HG03521 (cell line): ENCODE results near the gene MEGF11.

Experiments used
- ATAC-seq: cut with Tn5 transposase; IDR thresholded peaks from one replicate; pipeline ENCODE4 v1.9.1; 2021; ENCODE audit warnings: mild to moderate bottlenecking, moderate library complexity; ENCODE audit not compliant: unreplicated experiment

MEGF11 gene

DNA sequence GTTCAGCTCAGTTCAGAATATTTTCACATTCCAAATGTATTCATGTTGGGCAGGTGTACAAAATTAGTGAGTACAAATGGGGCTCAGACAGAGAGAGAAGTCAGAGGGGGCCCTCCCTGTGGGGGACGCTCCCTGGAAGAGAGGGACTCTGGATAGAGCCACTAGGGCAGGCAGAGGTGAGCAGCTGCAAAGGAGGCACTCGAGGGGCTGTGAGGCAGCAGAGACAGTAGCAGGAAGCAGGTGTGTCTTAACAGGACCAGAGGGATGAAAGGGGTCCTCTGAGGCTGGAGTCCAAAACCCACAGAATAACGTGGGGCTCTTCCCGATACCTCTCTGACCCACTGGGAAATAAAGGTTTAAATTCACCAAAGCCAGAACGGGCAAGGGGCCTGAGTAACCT, 127.1 kb downstream of the MEGF11 start:
- no peak for ATAC-seq

DNA sequence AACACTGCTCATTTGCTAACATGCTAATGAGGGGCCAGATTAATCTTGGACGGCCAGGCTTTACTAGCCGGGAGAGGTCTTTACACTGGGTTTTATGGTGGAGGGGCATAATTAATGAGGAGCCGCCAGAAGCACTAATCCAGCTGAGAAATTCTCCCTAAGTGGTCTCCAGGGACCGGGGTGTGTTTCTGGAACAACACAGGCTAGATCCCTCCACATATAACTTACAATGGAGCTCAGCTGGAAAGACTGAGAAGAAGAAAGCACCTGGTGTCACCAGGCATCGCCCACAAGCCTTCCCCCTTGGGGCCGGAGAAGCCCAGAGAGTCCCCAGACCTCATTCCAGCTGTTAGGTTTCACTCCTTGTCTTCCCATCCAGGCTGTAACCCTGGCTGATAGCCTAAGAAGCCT, 127.5 kb downstream of the MEGF11 start:
- ATAC-seq = no peak

- ATAC-seq = no peak
Measured at GRCh38 chr15:66124651-66125050, 128.9 kb downstream of the MEGF11 start.

DNA sequence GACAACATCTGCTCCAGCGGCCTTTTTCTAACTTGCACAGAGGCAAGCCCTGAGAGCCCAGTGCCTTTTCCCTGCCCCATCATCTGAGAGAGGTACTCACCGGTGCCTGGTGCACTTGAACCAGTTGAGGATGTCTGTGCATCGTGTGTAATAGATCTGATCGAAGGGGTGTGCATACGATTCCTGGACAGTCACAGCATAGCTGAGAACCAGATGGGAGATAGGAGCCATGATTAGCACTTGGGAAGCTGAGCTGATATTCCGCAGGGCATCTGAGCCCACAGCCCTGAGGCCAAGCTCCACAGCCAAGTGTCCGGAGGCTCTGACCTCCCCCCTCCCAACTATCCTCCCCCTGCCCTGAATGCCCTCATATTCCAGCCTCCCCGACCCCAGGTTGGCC, 129.8 kb downstream of the MEGF11 start:
- ATAC-seq = no peak

GRCh38 chr15:66120422-66120821, 133.1 kb downstream of the MEGF11 start:
- no peak for ATAC-seq

DNA sequence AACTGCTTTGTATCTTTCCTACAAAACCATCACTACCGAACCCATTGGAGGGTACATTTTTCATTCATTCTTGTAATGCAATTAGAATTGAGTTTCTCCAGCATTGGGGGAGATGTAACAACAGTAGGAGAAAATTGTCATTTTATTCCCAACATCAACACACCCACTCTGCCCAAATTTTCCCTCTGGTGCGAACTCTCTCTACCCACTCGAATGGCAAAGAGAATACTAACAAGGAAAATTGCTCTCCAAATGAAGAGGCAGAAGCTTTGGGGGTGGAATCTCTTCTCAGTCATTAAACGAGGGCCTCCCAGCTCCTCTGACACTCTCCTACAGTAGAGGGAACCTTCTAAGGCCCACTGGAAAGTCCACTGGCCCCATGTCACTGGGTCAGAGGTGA, 135.7 kb downstream of the MEGF11 start:
- no peak for ATAC-seq

GRCh38 chr15:66115568-66116206, 137.9 kb downstream of the MEGF11 start:
- no peak for ATAC-seq

DNA sequence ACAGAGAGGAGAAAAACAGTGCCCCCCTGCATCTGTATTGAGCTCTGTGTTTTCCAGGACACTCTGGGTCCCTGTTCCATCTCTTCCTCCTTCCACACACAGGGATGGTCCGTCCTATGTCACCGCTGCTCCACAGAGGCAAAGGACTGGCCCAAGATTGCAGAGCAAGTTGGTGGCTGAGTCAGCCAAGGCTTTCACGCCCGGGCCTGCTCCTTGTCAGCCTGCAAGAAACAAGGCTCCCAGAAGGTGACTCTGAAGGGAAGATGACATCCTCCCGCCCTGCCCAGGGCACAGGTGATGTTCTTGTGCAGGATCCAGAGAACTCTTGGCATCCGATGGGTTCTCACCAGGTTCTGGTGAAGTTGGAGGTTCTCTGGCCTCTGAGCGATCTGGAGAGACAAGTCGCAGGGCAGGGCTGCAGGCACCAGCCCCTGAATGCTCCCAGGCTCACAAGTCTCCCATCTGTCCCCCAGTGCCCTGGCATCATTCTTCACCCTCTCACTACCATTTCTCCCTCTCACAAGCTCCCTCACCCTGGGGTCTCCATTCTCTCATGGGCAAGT, 138.6 kb downstream of the MEGF11 start:
- ATAC-seq = no peak

DNA sequence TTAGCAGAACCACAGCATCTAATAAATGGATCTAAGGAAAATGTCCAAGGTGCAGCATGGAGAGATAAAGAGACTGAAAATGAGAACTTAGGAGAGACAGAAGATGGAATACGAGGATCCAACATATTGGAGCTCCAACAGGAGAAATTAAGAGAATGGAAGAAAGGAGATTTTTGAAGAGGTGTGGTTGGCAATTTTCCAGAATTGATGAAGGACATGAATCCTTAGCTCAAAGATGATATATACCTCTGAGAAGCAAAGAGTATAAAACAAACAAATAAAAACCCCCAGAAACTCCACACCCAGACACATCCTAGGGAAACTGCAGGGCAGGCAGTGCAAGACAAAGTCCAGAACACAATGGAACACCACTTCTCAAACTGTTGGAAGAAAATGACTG, 141.2 kb downstream of the MEGF11 start:
- ATAC-seq = no peak

- no peak for ATAC-seq
Measured at GRCh38 chr15:66111363-66111762, 142.2 kb downstream of the MEGF11 start.

DNA sequence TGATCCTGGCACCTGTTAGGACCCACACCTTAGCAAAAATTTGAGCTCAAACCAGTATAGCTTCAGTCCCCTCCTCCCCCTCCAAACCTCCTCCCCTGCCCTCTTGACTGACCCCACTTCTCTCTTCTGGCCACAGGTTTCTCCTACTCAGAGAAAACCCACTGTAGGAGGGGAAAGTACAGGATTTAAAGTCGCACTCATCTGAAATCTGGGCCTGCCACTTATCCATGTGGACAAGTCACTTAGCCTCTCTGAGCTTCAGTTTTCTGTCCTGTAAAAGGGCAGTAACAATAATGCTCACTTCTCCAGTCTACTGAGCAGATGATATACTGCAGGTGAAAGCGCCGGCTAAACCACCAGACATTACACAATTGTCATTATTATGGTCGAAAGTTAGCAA, 142.7 kb downstream of the MEGF11 start:
- no peak for ATAC-seq

- ATAC-seq = no peak
Measured at GRCh38 chr15:66109826-66110225, 143.7 kb downstream of the MEGF11 start.

GRCh38 chr15:66108483-66109265, 144.9 kb downstream of the MEGF11 start:
- no peak for ATAC-seq

GRCh38 chr15:66107070-66107469, 146.5 kb downstream of the MEGF11 start:
- ATAC-seq = no peak

DNA sequence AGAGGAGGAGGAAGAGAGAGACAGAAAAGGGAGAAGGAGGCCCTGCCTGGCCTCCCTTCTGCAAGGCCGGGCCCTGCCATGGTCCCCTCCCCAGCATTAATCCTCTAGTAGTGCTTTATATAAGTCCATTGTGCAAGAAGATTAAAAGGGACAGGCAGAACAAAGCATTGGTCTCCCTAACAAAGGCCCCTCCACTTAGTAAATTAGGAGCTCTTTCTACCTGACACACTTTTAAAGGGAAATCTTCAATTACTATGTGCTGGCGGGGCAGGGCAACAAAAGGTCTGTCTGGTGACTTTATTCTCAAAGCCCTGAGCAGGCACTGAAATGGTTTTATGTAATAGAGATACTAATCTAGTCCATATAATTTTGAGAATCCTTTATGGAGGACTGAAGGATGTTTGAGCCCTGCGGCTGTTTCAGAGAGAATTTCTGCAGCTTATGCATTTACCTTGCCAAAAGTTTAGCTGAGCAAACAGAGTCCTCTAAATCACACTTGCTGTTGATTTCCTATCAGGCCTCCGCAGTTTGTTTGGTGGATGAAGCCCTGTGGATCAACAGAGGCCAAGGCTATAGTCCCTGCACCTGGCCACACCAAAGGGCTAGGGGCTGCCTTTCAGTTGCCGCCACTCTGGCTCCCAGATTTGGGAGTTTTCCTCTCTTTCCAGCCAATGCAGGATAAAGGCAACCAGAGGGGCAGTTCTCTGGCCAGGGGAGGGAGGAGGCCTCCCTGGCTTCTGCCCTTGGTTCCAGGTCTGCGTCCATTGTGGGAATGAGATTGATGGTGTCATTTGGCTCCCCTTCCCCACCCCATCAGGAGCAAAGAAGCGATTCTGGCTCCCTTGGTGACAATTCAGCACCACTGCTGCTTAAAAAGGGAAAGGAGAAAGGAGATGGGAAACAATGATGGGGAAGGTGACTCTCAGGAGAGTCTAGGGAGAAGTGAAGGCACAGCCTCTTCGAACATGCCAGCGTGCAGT, 148.0 kb downstream of the MEGF11 start:
- ATAC-seq = no peak

DNA sequence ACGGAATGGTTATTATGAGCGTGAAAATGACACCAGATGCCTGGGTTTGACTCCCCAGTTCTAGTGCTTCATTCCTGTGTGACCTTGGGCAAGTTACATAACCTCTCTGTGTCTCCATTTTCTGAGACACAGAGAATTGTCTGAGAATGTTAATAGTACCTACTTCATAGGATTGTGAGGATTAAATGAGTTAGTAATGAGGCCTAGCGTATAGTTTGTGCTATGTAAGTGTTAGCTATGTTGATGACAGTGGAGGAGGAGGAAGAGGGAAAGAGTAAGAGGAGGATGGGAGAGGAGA, 150.3 kb downstream of the MEGF11 start:
- ATAC-seq = no peak

DNA sequence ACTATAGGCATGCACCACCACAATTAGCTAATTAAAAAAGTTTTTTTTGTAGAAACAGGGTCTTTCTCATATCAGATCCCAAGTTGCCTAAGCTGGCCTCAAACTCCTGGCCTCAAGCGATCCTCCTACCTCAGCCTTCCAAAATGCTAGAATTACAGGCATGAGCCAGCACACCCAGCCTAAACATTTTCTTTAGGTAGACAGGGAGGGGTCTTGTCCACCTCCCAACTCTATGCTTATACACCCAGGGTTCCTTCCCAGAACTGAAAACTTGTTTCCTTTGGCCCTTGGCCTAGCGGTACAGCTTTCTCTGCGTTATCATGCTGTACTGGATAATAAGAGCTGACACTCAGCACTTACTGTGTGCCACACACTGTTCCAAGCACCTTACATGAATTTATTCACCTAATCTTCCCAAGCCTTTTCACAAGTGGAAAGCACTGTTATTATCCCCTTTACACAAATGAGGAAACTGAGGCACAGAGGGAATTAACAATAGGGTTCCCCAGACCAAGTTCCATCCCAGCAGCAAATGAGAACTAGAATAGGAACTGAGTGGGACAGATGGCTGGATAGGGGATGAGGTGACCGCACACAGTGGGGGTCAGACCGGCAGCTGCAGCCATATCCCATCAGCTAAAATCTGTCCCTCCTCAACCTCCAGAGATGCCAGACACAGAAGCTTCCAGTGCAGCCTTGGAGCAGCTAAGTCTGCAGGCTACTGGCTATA, 150.8 kb downstream of the MEGF11 start:
- no peak for ATAC-seq

DNA sequence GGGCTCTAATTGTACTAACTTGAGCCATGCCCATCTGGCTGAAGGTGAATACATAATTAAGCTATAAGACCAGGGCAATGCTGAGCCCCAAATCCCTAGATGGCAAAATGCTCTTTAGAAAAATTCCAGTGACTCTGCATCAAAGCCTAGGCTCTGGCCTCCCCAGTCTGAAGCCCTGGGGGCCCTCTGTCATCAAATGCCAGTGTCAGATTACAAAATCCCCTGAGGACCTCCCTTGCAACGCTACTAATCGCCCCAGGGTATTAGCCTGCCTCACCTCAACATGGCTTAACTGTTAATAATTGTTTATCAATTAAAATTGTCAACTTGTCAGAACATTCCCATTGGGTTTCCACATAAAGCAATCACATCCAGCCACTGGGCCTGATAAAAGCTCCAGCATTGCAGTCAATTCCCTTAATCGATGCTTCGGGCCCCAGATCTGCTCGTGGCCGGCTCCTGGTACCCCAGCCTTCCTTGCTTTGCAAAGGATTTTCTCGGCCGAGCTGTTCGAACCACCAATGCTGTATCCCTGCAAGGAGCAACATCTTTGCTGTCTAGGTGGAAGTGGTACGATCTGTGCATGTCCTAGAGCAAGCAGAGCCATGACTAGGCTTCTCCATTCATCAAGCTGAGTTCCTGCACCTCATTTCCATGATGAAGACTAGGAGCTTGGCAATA, 151.7 kb downstream of the MEGF11 start:
- ATAC-seq = no peak

DNA sequence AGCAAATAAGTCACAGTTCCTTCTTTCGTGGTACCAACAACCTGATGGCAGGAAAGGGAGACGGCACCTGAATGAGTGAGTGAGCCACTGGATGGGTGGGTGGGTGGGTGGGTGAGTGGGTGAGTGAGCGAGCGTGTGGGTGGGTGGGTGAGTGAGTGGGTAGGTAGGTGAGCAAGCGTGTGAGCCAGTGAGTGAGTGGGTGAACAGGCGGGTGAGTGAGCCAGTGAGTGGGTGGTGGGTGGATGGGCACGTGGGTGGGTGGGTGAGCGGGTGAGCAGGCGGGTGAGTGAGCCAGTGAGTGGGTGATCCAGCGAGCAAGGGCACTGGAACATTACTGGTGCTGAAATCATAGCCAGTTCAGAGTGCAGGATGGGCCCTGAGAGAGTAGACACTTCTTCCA, 152.8 kb downstream of the MEGF11 start:
- no peak for ATAC-seq
